Liver (tissue), 3 donors: ENCODE results near the gene VIPR2.

Source experiments
- CTCF ChIP-seq: fragments of 150-350 bp; IDR thresholded peaks from 2 replicates; pipeline ENCODE4 v1.5.1; 2017; ENCODE audit warnings: improper control_type of control experiment, low read depth, low read length; ENCODE audit not compliant: missing input control
- EGR1 ChIP-seq, 2 donors: IDR thresholded peaks; 2 replicates each; pipeline ENCODE4 v1.6.1; 2016 to 2018; ENCODE audit warnings: antibody characterized with exemption in 2 of 2, low read depth in 2 of 2
- GABPA ChIP-seq, 2 donors: IDR thresholded peaks in 1 of 2; conservative IDR thresholded peaks in 1 of 2; 2 replicates each; pipeline ENCODE4 v1.6.1; 2016; ENCODE audit warnings: antibody characterized with exemption in 2 of 2, mild to moderate bottlenecking in 1 of 2, moderate library complexity in 1 of 2
- RAD21 ChIP-seq, 2 donors: IDR thresholded peaks; 2 replicates each; pipeline ENCODE4 v1.6.1; 2016; ENCODE audit warnings: antibody characterized with exemption in 2 of 2, mild to moderate bottlenecking in 2 of 2
- SP1 ChIP-seq: IDR thresholded peaks from 2 replicates; pipeline ENCODE4 v1.6.1; 2018; ENCODE audit warnings: antibody characterized with exemption, mild to moderate bottlenecking
- TAF1 ChIP-seq: conservative IDR thresholded peaks from 2 replicates; pipeline ENCODE4 v1.6.1; 2016; ENCODE audit warnings: antibody characterized with exemption, mild to moderate bottlenecking
- donor health status: healthy.
- donor health status: healthy.

GRCh38 chr7:159117366-159118196 lies 27.1 kb downstream of the VIPR2 start:
- TF ChIP-seq CTCF (no peak), SP1 (no peak), EGR1 (IDR thresholded peaks at IDR 0.05; ENCODE audit: low read depth in 2 of 2) (no peak), GABPA (IDR thresholded peaks at IDR 0.05 in 1 of 2, conservative IDR thresholded peaks at IDR 0.05 in 1 of 2) (no peak), RAD21 (IDR thresholded peaks at IDR 0.05) (no peak), TAF1 (no peak)
